Caco-2 (cell line): ENCODE results near the gene TRIM52. TPM values are rescaled to one million over a fixed set of nuclear protein-coding genes. Genes with fewer than 3 reads are reported as not detected.
A peak's percentile ranks its signal among the peaks of the same experiment; 100 is the strongest.

ENCODE experiments used
- BruUV-seq: library from RNA; stranded (reverse); fragments of 400-500 nt; replicated peaks from 2 replicates; lab custom pipeline; 2021; lab: Mats Ljungman, UMichigan
- CTCF ChIA-PET: fragments of 300-600 bp; sonication (Branson Sonifier 250); formaldehyde crosslinking; loops from one replicate; lab custom pipeline; 2022; ENCODE audit warnings: antibody characterized with exemption; lab: Charles Lee
- POLR2A ChIA-PET: fragments of 300-600 bp; sonication (Branson Sonifier 250); formaldehyde crosslinking; loops from one replicate; lab custom pipeline; 2022; ENCODE audit warnings: antibody characterized with exemption; lab: Charles Lee
- DNase-seq, 2 experiments: peaks; one replicate each; pipeline versions ENCODE4 v3.0.0 to v3.0.0-alpha.2; 2020 to 2022
- H3K27me3 ChIP-seq: replicated peaks from 2 replicates; pipeline ENCODE4 v1.6.0; 2011; ENCODE audit warnings: low read length; ENCODE audit not compliant: control insufficient read depth, insufficient read depth
- H3K36me3 ChIP-seq: 2 replicates; pipeline ENCODE4 v1.5.1; 2011; ENCODE audit warnings: low read length; ENCODE audit not compliant: control insufficient read depth, insufficient read depth
- H3K4me1 ChIP-seq: fragments of 250-450 bp; sonication (Bioruptor Pico); 2 replicates; pipeline ENCODE4 v1.5.1; 2020; ENCODE audit warnings: mild to moderate bottlenecking
- H3K4me3 ChIP-seq: 2 replicates; pipeline ENCODE4 v1.5.1; 2011; ENCODE audit warnings: low read depth, mild to moderate bottlenecking, control low read depth, low read length
- H3K9me3 ChIP-seq: fragments of 250-450 bp; sonication (Bioruptor Pico); 2 replicates; pipeline ENCODE4 v1.5.1; 2020; ENCODE audit warnings: mild to moderate bottlenecking, moderate library complexity
- H3K27ac Mint-ChIP-seq: one replicate; pipeline ENCODE4 v1.8.0; 2022; ENCODE audit warnings: mixed read lengths; ENCODE audit not compliant: unreplicated experiment
- H3K27me3 Mint-ChIP-seq: one replicate; pipeline ENCODE4 v1.8.0; 2022; ENCODE audit warnings: mixed read lengths; ENCODE audit not compliant: insufficient read depth, unreplicated experiment
- H3K36me3 Mint-ChIP-seq: one replicate; pipeline ENCODE4 v1.8.0; 2022; ENCODE audit warnings: mild to moderate bottlenecking, mixed read lengths; ENCODE audit not compliant: insufficient read depth, unreplicated experiment
- H3K4me1 Mint-ChIP-seq: one replicate; pipeline ENCODE4 v1.8.0; 2022; ENCODE audit warnings: low read depth, mixed read lengths; ENCODE audit not compliant: unreplicated experiment
- H3K4me3 Mint-ChIP-seq: one replicate; pipeline ENCODE4 v1.8.0; 2022; ENCODE audit warnings: mild to moderate bottlenecking, moderate library complexity, mixed read lengths; ENCODE audit not compliant: unreplicated experiment
- H3K9me3 Mint-ChIP-seq: one replicate; pipeline ENCODE4 v1.8.0; 2022; ENCODE audit warnings: mixed read lengths; ENCODE audit not compliant: unreplicated experiment
- intact Hi-C: fragments of 100-400 bp; cut with micrococcal nuclease; formaldehyde crosslinking; loops from one replicate; pipeline ENCODE4 v1.10.0; 2022; ENCODE audit not compliant: unreplicated experiment
- total RNA-seq: library from RNA; stranded (reverse); gene quantifications from 2 replicates; pipeline ENCODE4 v1.2.3, GENCODE V29; 2022
- TF ChIP-seq, protein P1 (sequence below), 2 experiments: fragments of 200-600 bp in 1 of 2; IDR thresholded peaks; 1 replicate in 1 of 2; 2 replicates in 1 of 2; pipeline versions ENCODE4 v1.5.1 to v1.8.0; 2011 to 2022; ENCODE audit warnings: antibody characterized with exemption in 1 of 2, control low read depth in 1 of 2, inconsistent platforms in 1 of 2, low read depth in 1 of 2, low read length in 1 of 2, mild to moderate bottlenecking in 1 of 2, moderate library complexity in 1 of 2; ENCODE audit not compliant: insufficient read depth in 1 of 2, severe bottlenecking in 1 of 2, unreplicated experiment in 1 of 2

The TRIM52 gene
- total RNA-seq, 1 experiment from 2014 or later = 11.9 TPM

DNA sequence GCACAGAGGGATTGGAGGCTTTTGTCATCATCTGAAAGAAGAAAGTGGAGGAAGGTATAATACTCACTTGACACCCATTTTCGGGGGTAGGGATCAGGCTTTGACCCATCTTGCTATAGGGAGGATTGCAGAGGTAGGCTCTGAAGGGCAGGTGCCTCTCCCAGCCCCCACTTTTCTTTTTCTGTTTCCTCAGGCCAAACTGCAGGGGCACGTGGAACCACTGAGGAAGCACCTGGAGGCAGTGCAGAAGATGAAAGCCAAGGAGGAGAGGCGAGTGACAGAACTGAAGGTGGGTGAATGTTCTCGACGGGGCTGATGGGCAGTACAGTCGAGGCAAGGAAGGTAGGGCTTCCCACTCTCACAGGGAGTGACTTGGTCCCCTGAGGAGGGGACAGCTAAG, 30.4 kb downstream of the TRIM52 start:
- ChIA-PET CTCF (interaction anchor here (0.7 kb wide), 1 partner anchor 446 kb away, joined by 5 read pairs; no protein-coding TSS in a partner anchor), POLR2A (no interaction called here)
- H3K27me3 Mint-ChIP-seq = no peaks in the 10 kb centered on the region
- no peaks in the 10 kb centered on the region for H3K4me1 Mint-ChIP-seq
- H3K9me3 Mint-ChIP-seq = no peaks in the 10 kb centered on the region
- no peak overlapping the region for H3K4me3 Mint-ChIP-seq
- TF ChIP-seq, protein P1, sequence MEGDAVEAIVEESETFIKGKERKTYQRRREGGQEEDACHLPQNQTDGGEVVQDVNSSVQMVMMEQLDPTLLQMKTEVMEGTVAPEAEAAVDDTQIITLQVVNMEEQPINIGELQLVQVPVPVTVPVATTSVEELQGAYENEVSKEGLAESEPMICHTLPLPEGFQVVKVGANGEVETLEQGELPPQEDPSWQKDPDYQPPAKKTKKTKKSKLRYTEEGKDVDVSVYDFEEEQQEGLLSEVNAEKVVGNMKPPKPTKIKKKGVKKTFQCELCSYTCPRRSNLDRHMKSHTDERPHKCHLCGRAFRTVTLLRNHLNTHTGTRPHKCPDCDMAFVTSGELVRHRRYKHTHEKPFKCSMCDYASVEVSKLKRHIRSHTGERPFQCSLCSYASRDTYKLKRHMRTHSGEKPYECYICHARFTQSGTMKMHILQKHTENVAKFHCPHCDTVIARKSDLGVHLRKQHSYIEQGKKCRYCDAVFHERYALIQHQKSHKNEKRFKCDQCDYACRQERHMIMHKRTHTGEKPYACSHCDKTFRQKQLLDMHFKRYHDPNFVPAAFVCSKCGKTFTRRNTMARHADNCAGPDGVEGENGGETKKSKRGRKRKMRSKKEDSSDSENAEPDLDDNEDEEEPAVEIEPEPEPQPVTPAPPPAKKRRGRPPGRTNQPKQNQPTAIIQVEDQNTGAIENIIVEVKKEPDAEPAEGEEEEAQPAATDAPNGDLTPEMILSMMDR (IDR thresholded peaks at IDR 0.05; ENCODE audit: insufficient read depth in 1 of 2, low read depth in 1 of 2, low read length in 1 of 2, severe bottlenecking in 1 of 2, unreplicated experiment in 1 of 2) = no peak
- no peak overlapping the region for H3K27ac Mint-ChIP-seq
- Histone ChIP-seq H3K9me3 (no peaks in the 10 kb centered on the region), H3K36me3 (no peaks in the 10 kb centered on the region), H3K27me3 (no peaks in the 10 kb centered on the region), H3K4me3 (no peak overlapping the region), H3K4me1 (no peaks in the 10 kb centered on the region)
- DNase-seq = no peak
- peaks cover 48% of the 10 kb centered on the region for H3K36me3 Mint-ChIP-seq
- intact Hi-C loops = no loop called here
- no TSS peak for BruUV-seq

- H3K36me3 Mint-ChIP-seq = peaks cover 43% of the 10 kb centered on the region
- H3K4me1 ChIP-seq = no peaks in the 10 kb centered on the region
- H3K9me3 ChIP-seq = no peaks in the 10 kb centered on the region
- H3K4me3 Mint-ChIP-seq = no peak overlapping the region
- no peak overlapping the region for H3K27ac Mint-ChIP-seq
- no peaks in the 10 kb centered on the region for H3K9me3 Mint-ChIP-seq
- H3K27me3 ChIP-seq = no peaks in the 10 kb centered on the region
- no peaks in the 10 kb centered on the region for H3K36me3 ChIP-seq
- H3K4me1 Mint-ChIP-seq = no peaks in the 10 kb centered on the region
- intact Hi-C loops = no loop called here
- no peak for DNase-seq
- TF ChIP-seq, protein P1 (IDR thresholded peaks at IDR 0.05; ENCODE audit: insufficient read depth in 1 of 2, low read depth in 1 of 2, low read length in 1 of 2, severe bottlenecking in 1 of 2, unreplicated experiment in 1 of 2) = no peak
- POLR2A ChIA-PET = no interaction called here
- H3K27me3 Mint-ChIP-seq = no peaks in the 10 kb centered on the region
- no peak overlapping the region for H3K4me3 ChIP-seq
- CTCF ChIA-PET = interaction anchor here (0.7 kb wide), 1 partner anchor 445 kb away, joined by 5 read pairs; no protein-coding TSS in a partner anchor
- BruUV-seq = no TSS peak
Observed at GRCh38 chr5:181229996-181230395, 30.9 kb downstream of the TRIM52 start.

- Mint-ChIP-seq H3K36me3 (peaks cover 37% of the 10 kb centered on the region), H3K27me3 (peaks cover 6% of the 10 kb centered on the region), H3K27ac (peak overlapping the region; percentile 99), H3K4me3 (peak overlapping the region; percentile 86), H3K9me3 (no peaks in the 10 kb centered on the region), H3K4me1 (peaks cover 26% of the 10 kb centered on the region)
- DNase-seq = no peak
- Histone ChIP-seq H3K4me3 (peak overlapping the region; percentile 93), H3K27me3 (no peaks in the 10 kb centered on the region), H3K36me3 (no peaks in the 10 kb centered on the region), H3K4me1 (no peaks in the 10 kb centered on the region), H3K9me3 (no peaks in the 10 kb centered on the region)
- TF ChIP-seq, protein P1 (IDR thresholded peaks at IDR 0.05; ENCODE audit: insufficient read depth in 1 of 2, low read depth in 1 of 2, low read length in 1 of 2, severe bottlenecking in 1 of 2, unreplicated experiment in 1 of 2) = no peak
- intact Hi-C loops = no loop called here
- BruUV-seq = no TSS peak
- POLR2A ChIA-PET = no interaction called here
- CTCF ChIA-PET = interaction anchor here (1.6 kb wide), 1 partner anchor 40 kb away, joined by 11 read pairs; no protein-coding TSS in a partner anchor
Observed at GRCh38 chr5:181224390-181225229, 36.3 kb downstream of the TRIM52 start.
